ENCODE results near the gene CNTF. TPM values are rescaled to one million over a fixed set of nuclear protein-coding genes. Genes with fewer than 3 reads are reported as not detected.

The CNTF gene
- total and polyA plus RNA-seq, 10 of the 15 experiments (the other 5 are each of a cell fraction or from before 2014, with no cell fraction given) = 0.16 to 2.3 (median 0.73) TPM

DNA sequence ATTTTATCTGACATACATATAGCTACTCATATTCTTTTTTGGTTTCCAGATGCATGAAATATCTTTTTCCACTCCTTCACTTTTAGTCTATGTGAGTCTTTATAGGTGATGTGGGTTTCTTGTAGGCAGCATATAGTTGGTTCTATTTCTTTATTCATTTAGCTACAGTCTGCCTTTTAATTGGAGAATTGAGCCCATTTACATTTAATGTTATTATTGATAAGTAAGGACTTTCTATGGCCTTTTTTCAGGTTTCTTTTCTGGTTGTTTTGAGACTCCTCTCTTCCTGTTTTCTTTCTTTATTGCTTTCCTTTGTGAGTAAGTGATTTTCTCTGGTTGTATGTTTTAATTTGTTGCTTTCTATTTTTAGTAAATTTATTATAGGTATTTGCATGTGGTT lies 27.2 kb downstream of the CNTF start:
- BruUV-seq (replicated peaks) = no TSS peak
- TF ChIP-seq MEF2B (IDR thresholded peaks at IDR 0.05; ENCODE audit: partially characterized antibody, poor library complexity, severe bottlenecking) = no peak
- no peak for TF ChIP-seq BMI1 (IDR thresholded peaks at IDR 0.05; ENCODE audit: borderline replicate concordance)
- no peak for TF ChIP-seq KDM1A (IDR thresholded peaks at IDR 0.05; ENCODE audit: borderline replicate concordance)
- no peak for TF ChIP-seq CBFB (IDR thresholded peaks at IDR 0.05; ENCODE audit: low read depth)
- Histone ChIP-seq H3K9me3 (replicated peaks; ENCODE audit: control insufficient read depth, insufficient read depth, low read length) (peaks cover 9% of the 10 kb centered on the region), H3K27me3 (replicated peaks in 1 of 2; ENCODE audit: control insufficient read depth in 2 of 2, insufficient read depth in 2 of 2, low read length in 1 of 2) (no peaks in the 10 kb centered on the region), H3K4me2 (ENCODE audit: control insufficient read depth, insufficient read depth) (no peak overlapping the region), H3K27ac (ENCODE audit: control insufficient read depth, insufficient read depth) (no peak overlapping the region), H3K36me3 (ENCODE audit: control insufficient read depth in 2 of 2, insufficient read depth in 2 of 2, low read length in 1 of 2) (no peaks in the 10 kb centered on the region), H3K79me2 (ENCODE audit: control insufficient read depth, insufficient read depth, low read length) (no peaks in the 10 kb centered on the region), H4K20me1 (ENCODE audit: control insufficient read depth, insufficient read depth) (no peaks in the 10 kb centered on the region), H3K4me1 (ENCODE audit: control insufficient read depth, insufficient read depth, low read length) (peaks cover 11% of the 10 kb centered on the region), H2AFZ (ENCODE audit: control insufficient read depth, low read depth, low read length) (no peak overlapping the region), H3K9ac (ENCODE audit: control insufficient read depth, insufficient read depth, low read length) (no peak overlapping the region), H3K4me3 (no peak overlapping the region)
- in situ Hi-C loops (cut with MboI) (loop anchor here (5.0 to 10.0 kb wide), 2 partner anchors 138 to 505 kb away; no protein-coding TSS in a partner anchor), intact Hi-C loops (cut with micrococcal nuclease; ENCODE audit: unreplicated experiment) (loop anchor here (5.0 kb wide), 1 partner anchor 408 kb away; no protein-coding TSS in a partner anchor)
- ATAC-seq = no peak
- ChIA-PET POLR2A (no interaction called here), SMC1A (ENCODE audit: uncharacterized antibody, unreplicated experiment) (interaction anchor here (1.2 to 1.9 kb wide), 5 partner anchors 14 to 73 kb away, joined by 3 to 9 read pairs (median 4); no protein-coding TSS in a partner anchor), RAD21 (ENCODE audit: unreplicated experiment) (interaction anchor here (1.4 to 1.9 kb wide), 2 partner anchors 25 to 136 kb away, joined by 4 to 5 read pairs; no protein-coding TSS in a partner anchor), CTCF (interaction anchor here (2.2 kb wide), 1 partner anchor 20 kb away, joined by 9 read pairs; no protein-coding TSS in a partner anchor)
- FAIRE-seq = no peak
- DNase-seq (ENCODE audit: low read depth, low spot score) = no peak

DNA sequence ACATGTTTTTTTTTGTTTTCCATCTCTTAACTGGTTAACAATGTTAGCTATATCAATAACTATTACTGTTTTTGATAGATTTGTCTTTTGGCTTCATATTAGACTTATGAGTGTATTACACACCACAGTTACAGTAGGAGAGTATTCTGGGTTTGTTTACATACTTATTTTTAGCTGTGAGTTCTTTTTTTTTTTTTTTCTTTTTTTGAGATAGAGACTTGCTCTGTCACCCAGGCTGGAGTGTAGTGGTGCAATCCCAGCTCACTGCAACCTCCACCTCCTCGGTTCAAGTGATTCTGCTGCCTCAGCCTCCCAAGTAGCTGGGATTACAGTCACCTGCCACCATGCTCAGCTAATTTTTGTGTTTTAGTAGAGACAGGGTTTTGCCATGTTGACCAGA lies 28.0 kb downstream of the CNTF start:
- H3K4me3 ChIP-seq = no peak overlapping the region
- H3K9ac ChIP-seq (ENCODE audit: control insufficient read depth, insufficient read depth, low read length) = no peak overlapping the region
- H3K4me2 ChIP-seq (ENCODE audit: control insufficient read depth, insufficient read depth) = no peak overlapping the region
- ATAC-seq (no peak), DNase-seq (ENCODE audit: low read depth, low spot score) (no peak), FAIRE-seq (no peak)
- SMC1A ChIA-PET (ENCODE audit: uncharacterized antibody, unreplicated experiment) = interaction anchor here (0.6 to 1.9 kb wide), 6 partner anchors 8 to 469 kb away, joined by 3 to 9 read pairs (median 4); no protein-coding TSS in a partner anchor
- H3K9me3 ChIP-seq (replicated peaks; ENCODE audit: control insufficient read depth, insufficient read depth, low read length) = peaks cover 3% of the 10 kb centered on the region; the same call in 1 of the 3 replicates
- in situ Hi-C loops (cut with MboI) (loop anchor here (5.0 to 10.0 kb wide), 2 partner anchors 137 to 504 kb away; no protein-coding TSS in a partner anchor), intact Hi-C loops (cut with micrococcal nuclease; ENCODE audit: unreplicated experiment) (loop anchor here (5.0 kb wide), 1 partner anchor 407 kb away; no protein-coding TSS in a partner anchor)
- H3K36me3 ChIP-seq (ENCODE audit: control insufficient read depth in 2 of 2, insufficient read depth in 2 of 2, low read length in 1 of 2) = no peaks in the 10 kb centered on the region
- no peaks in the 10 kb centered on the region for H3K79me2 ChIP-seq (ENCODE audit: control insufficient read depth, insufficient read depth, low read length)
- no peak overlapping the region for H3K27ac ChIP-seq (ENCODE audit: control insufficient read depth, insufficient read depth)
- BruUV-seq (replicated peaks) = no TSS peak
- no peak overlapping the region for H2AFZ ChIP-seq (ENCODE audit: control insufficient read depth, low read depth, low read length)
- CTCF ChIA-PET = interaction anchor here (0.8 to 2.2 kb wide), 5 partner anchors 10 to 508 kb away, joined by 3 to 9 read pairs (median 4); no protein-coding TSS in a partner anchor
- H4K20me1 ChIP-seq (ENCODE audit: control insufficient read depth, insufficient read depth) = no peaks in the 10 kb centered on the region
- 50% methylated on average over 1 of the region's 1 CpG for WGBS (ENCODE audit: insufficient coverage, insufficient replicate concordance, low lambda C conversion rate, missing lambda C conversion rate)
- TF ChIP-seq CBX3 (IDR thresholded peaks at IDR 0.05; ENCODE audit: borderline replicate concordance, low read depth) (no peak), MEF2A (IDR thresholded peaks at IDR 0.05; ENCODE audit: insufficient read depth, low read depth, low read length) (0 out of 2 replicates have a peak, but pooled peaks have one; percentile 10), ESRRA (IDR thresholded peaks at IDR 0.05; ENCODE audit: low read length) (no peak)
- H3K4me1 ChIP-seq (ENCODE audit: control insufficient read depth, insufficient read depth, low read length) = peaks cover 14% of the 10 kb centered on the region
- POLR2A ChIA-PET = interaction anchor here (1.3 kb wide), 1 partner anchor 52 kb away, joined by 4 read pairs; no protein-coding TSS in a partner anchor
- RAD21 ChIA-PET (ENCODE audit: unreplicated experiment) = interaction anchor here (0.6 to 1.9 kb wide), 4 partner anchors 25 to 408 kb away, joined by 3 to 5 read pairs (median 4); no protein-coding TSS in a partner anchor
- no peaks in the 10 kb centered on the region for H3K27me3 ChIP-seq (replicated peaks in 1 of 2; ENCODE audit: control insufficient read depth in 2 of 2, insufficient read depth in 2 of 2, low read length in 1 of 2)

Measured in GM12878 (cell line).